ENCODE results near the gene PSMD3.
A peak's percentile ranks its signal among the peaks of the same experiment; 100 is the strongest.

PSMD3 gene

GRCh38 chr17:39980351-39981206, at the start of gene PSMD3:
Gene PSMD3 (plus strand): TSS chr17:39980807. CDS start chr17:39980971, 164 bp downstream.
- TF ChIP-seq CTCF (IDR thresholded peaks at IDR 0.05; ENCODE audit: low read depth, low read length) = peak; percentile 74
- peak; percentile 99 for DNase-seq (ENCODE audit: extremely low read depth, low read depth)

GRCh38 chr17:39933912-39934311, 46.7 kb upstream of the PSMD3 start:
- no peak for TF ChIP-seq CTCF (IDR thresholded peaks at IDR 0.05; ENCODE audit: low read depth, low read length)
- no peak for DNase-seq (ENCODE audit: extremely low read depth, low read depth)

GRCh38 chr17:39934324-39934723, 46.3 kb upstream of the PSMD3 start:
- DNase-seq (ENCODE audit: extremely low read depth, low read depth) = no peak
- no peak for TF ChIP-seq CTCF (IDR thresholded peaks at IDR 0.05; ENCODE audit: low read depth, low read length)

- DNase-seq (ENCODE audit: extremely low read depth, low read depth) = no peak
- TF ChIP-seq CTCF (IDR thresholded peaks at IDR 0.05; ENCODE audit: low read depth, low read length) = no peak
Measured at GRCh38 chr17:39935909-39936308, 44.7 kb upstream of the PSMD3 start.

GRCh38 chr17:39937447-39937846, 43.2 kb upstream of the PSMD3 start:
- TF ChIP-seq CTCF (IDR thresholded peaks at IDR 0.05; ENCODE audit: low read depth, low read length) = no peak
- DNase-seq (ENCODE audit: extremely low read depth, low read depth) = no peak

- TF ChIP-seq CTCF (IDR thresholded peaks at IDR 0.05; ENCODE audit: low read depth, low read length) = no peak
Measured at GRCh38 chr17:39938140-39938869, 42.3 kb upstream of the PSMD3 start.

GRCh38 chr17:39939106-39939505, 41.5 kb upstream of the PSMD3 start:
- no peak for DNase-seq (ENCODE audit: extremely low read depth, low read depth)
- no peak for TF ChIP-seq CTCF (IDR thresholded peaks at IDR 0.05; ENCODE audit: low read depth, low read length)

More at GRCh38 chr17:39938140-39938869, 42.3 kb upstream of the PSMD3 start:
- DNase-seq (ENCODE audit: extremely low read depth, low read depth) = no peak

All from AG09319 (cell line).